SK-N-SH (cell line): ENCODE measurements around the gene KEL. TPM values are rescaled to one million over a fixed set of nuclear protein-coding genes. Genes with fewer than 3 reads are reported as not detected.

Experiments used
- CTCF ChIA-PET: fragments of 300-600, 350-600 bp; formaldehyde crosslinking; extraction: SDS; loops from one replicate; lab custom pipeline; 2021; lab: Yijun Ruan, JAX
- POLR2A ChIA-PET: fragments of 350-600 bp; sonication (Branson Sonifier 250); formaldehyde crosslinking; extraction: SDS; loops from one replicate; lab custom pipeline; 2020; ENCODE audit warnings: antibody characterized with exemption, inconsistent platforms; lab: Yijun Ruan, JAX
- DNase-seq: peaks from one replicate; pipeline ENCODE4 v3.0.0; 2012
- H2AFZ ChIP-seq: fragments of 200-600 bp; sonication (generic); 2 replicates; pipeline ENCODE4 v1.8.1; 2016; ENCODE audit warnings: antibody characterized with exemption, mild to moderate bottlenecking, low read depth
- H3F3A ChIP-seq: fragments of 200-600 bp; sonication (generic); replicated peaks from 2 replicates; pipeline ENCODE3; 2016; ENCODE audit warnings: antibody characterized with exemption, mild to moderate bottlenecking; ENCODE audit not compliant: insufficient read depth
- H3K27ac ChIP-seq, 2 experiments: fragments of 200-500 bp in 1 of 2; fragments of 200-600 bp in 1 of 2; sonication (Bioruptor generic) in 1 of 2; sonication (generic), shearing (Covaris generic) in 1 of 2; 2 replicates each; pipeline versions ENCODE4 v1.5.1 to v1.6.1; 2014 to 2016; ENCODE audit warnings: low read depth in 2 of 2, inconsistent platforms in 1 of 2, low read length in 1 of 2, mild to moderate bottlenecking in 1 of 2, mixed read lengths in 1 of 2
- H3K27me3 ChIP-seq: fragments of 200-600 bp; sonication (generic), shearing (Covaris generic); 2 replicates; pipeline ENCODE4 v1.6.1; 2016; ENCODE audit warnings: mixed run types; ENCODE audit not compliant: insufficient read depth
- H3K36me3 ChIP-seq, 2 experiments: fragments of 200-500 bp in 1 of 2; fragments of 200-600 bp in 1 of 2; sonication (Bioruptor generic) in 1 of 2; sonication (generic) in 1 of 2; replicated peaks in 1 of 2; 2 replicates each; pipeline versions ENCODE3 to v1.5.1; 2014 to 2016; ENCODE audit warnings: low read length in 1 of 2, mild to moderate bottlenecking in 1 of 2; ENCODE audit not compliant: insufficient read depth in 2 of 2, control insufficient read depth in 1 of 2
- H3K4me1 ChIP-seq, 2 experiments: fragments of 200-500 bp in 1 of 2; fragments of 200-600 bp in 1 of 2; sonication (Bioruptor generic) in 1 of 2; sonication (generic), shearing (Covaris generic) in 1 of 2; 2 replicates each; pipeline versions ENCODE4 v1.5.1 to v1.6.1; 2014 to 2016; ENCODE audit warnings: low read depth in 1 of 2, low read length in 1 of 2, mixed run types in 1 of 2; ENCODE audit not compliant: insufficient read depth in 2 of 2, control insufficient read depth in 1 of 2
- H3K4me2 ChIP-seq: fragments of 200-600 bp; sonication (generic), shearing (Covaris generic); 2 replicates; pipeline ENCODE4 v1.6.1; 2017; ENCODE audit warnings: mixed run types
- H3K4me3 ChIP-seq, 2 experiments: fragments of 200-500 bp in 1 of 2; fragments of 200-600 bp in 1 of 2; sonication (Bioruptor generic) in 1 of 2; sonication (generic), shearing (Covaris generic) in 1 of 2; 2 replicates each; pipeline versions ENCODE4 v1.5.1 to v1.8.1; 2014 to 2016; ENCODE audit warnings: low read depth in 2 of 2, inconsistent platforms in 1 of 2, low read length in 1 of 2, mild to moderate bottlenecking in 1 of 2, mixed read lengths in 1 of 2, moderate library complexity in 1 of 2
- H3K79me2 ChIP-seq: fragments of 200-600 bp; sonication (generic); 2 replicates; pipeline ENCODE4 v1.8.1; 2017; ENCODE audit warnings: mild to moderate bottlenecking; ENCODE audit not compliant: insufficient read depth
- H3K9ac ChIP-seq: fragments of 200-600 bp; sonication (generic); 2 replicates; pipeline ENCODE4 v1.6.1; 2017; ENCODE audit warnings: mixed run types
- H3K9me2 ChIP-seq: fragments of 200-600 bp; sonication (generic); 2 replicates; pipeline ENCODE4 v1.6.1; 2017; ENCODE audit warnings: mixed run types
- H3K9me3 ChIP-seq: fragments of 200-600 bp; sonication (generic); 2 replicates; pipeline ENCODE4 v1.6.1; 2017; ENCODE audit warnings: mixed run types, mild to moderate bottlenecking, moderate library complexity
- H4K20me1 ChIP-seq: fragments of 200-600 bp; sonication (generic); 2 replicates; pipeline ENCODE4 v1.6.1; 2017; ENCODE audit warnings: mild to moderate bottlenecking, mixed run types; ENCODE audit not compliant: insufficient read depth
- ELF1 ChIP-seq: IDR thresholded peaks from 2 replicates; pipeline ENCODE4 v1.4.0; 2012
- EZH2phosphoT487 ChIP-seq: fragments of 200-600 bp; sonication (generic); IDR thresholded peaks from 2 replicates; pipeline ENCODE4 v1.6.1; 2017; ENCODE audit warnings: low read depth, mixed run types, mild to moderate bottlenecking, antibody characterized with exemption, moderate library complexity, borderline replicate concordance
- FOSL2 ChIP-seq: IDR thresholded peaks from 2 replicates; pipeline ENCODE4 v1.4.0; 2012; ENCODE audit warnings: low read depth, mild to moderate bottlenecking, moderate library complexity, borderline replicate concordance
- FOXM1 ChIP-seq: IDR thresholded peaks from 2 replicates; pipeline ENCODE4 v1.4.0; 2012; ENCODE audit warnings: low read depth, mild to moderate bottlenecking
- JUND ChIP-seq: IDR thresholded peaks from 2 replicates; pipeline ENCODE4 v1.4.0; 2012
- MEF2A ChIP-seq: IDR thresholded peaks from 2 replicates; pipeline ENCODE4 v1.4.0; 2012; ENCODE audit warnings: low read depth, borderline replicate concordance
- MXI1 ChIP-seq: IDR thresholded peaks from 2 replicates; pipeline ENCODE4 v1.6.1; 2012; ENCODE audit warnings: mild to moderate bottlenecking, low read depth, low read length, improper control_type of control experiment
- POLR2AphosphoS5 ChIP-seq: IDR thresholded peaks from 2 replicates; pipeline ENCODE4 v1.6.1; 2012; ENCODE audit warnings: low read depth, low read length
- RXRA ChIP-seq: IDR thresholded peaks from 2 replicates; pipeline ENCODE4 v1.4.0; 2012; ENCODE audit warnings: low read depth, mild to moderate bottlenecking, borderline replicate concordance
- SIN3A ChIP-seq: IDR thresholded peaks from 2 replicates; pipeline ENCODE4 v1.6.1; 2012; ENCODE audit warnings: low read depth, mild to moderate bottlenecking, low read length, moderate library complexity, borderline replicate concordance
- SMC3 ChIP-seq: IDR thresholded peaks from 2 replicates; pipeline ENCODE4 v1.6.1; 2012; ENCODE audit warnings: low read depth, low read length, improper control_type of control experiment
- TAF1 ChIP-seq: IDR thresholded peaks from 2 replicates; pipeline ENCODE4 v1.6.1; 2012; ENCODE audit warnings: low read depth, mild to moderate bottlenecking, low read length, moderate library complexity, borderline replicate concordance
- TEAD4 ChIP-seq: IDR thresholded peaks from 2 replicates; pipeline ENCODE4 v1.4.0; 2012; ENCODE audit warnings: mild to moderate bottlenecking, borderline replicate concordance; ENCODE audit not compliant: insufficient read depth
- WGBS: methylation state at CpG from one replicate; pipeline ENCODE4 v1.1.6; 2017; ENCODE audit warnings: low lambda C conversion rate; 5-methylcytosine and 5-hydroxymethylcytosine counted together
- polyA plus RNA-seq, 3 experiments: library from polyadenylated mRNA; depleted of rRNA; stranded (reverse); fragments of >200 nt; gene quantifications; 2 replicates each; pipeline ENCODE4 v1.2.3, GENCODE V29; 2012
- TF ChIP-seq, protein P1 (sequence below): fragments of 150-350 bp; IDR thresholded peaks from 2 replicates; pipeline ENCODE4 v1.6.1; 2017; ENCODE audit warnings: antibody characterized with exemption, low read length, low read depth, borderline replicate concordance
- TF ChIP-seq, protein P2 (sequence below): fragments of 150-350 bp; IDR thresholded peaks from 2 replicates; pipeline ENCODE4 v1.6.1; 2016; ENCODE audit warnings: mild to moderate bottlenecking, low read depth, low read length
- TF ChIP-seq, protein P3 (sequence below): IDR thresholded peaks from 2 replicates; pipeline ENCODE4; 2012

Gene KEL
- polyA plus RNA-seq, 1 of the 3 experiments (the other 2 are of a cell fraction): 0.05 TPM

DNA sequence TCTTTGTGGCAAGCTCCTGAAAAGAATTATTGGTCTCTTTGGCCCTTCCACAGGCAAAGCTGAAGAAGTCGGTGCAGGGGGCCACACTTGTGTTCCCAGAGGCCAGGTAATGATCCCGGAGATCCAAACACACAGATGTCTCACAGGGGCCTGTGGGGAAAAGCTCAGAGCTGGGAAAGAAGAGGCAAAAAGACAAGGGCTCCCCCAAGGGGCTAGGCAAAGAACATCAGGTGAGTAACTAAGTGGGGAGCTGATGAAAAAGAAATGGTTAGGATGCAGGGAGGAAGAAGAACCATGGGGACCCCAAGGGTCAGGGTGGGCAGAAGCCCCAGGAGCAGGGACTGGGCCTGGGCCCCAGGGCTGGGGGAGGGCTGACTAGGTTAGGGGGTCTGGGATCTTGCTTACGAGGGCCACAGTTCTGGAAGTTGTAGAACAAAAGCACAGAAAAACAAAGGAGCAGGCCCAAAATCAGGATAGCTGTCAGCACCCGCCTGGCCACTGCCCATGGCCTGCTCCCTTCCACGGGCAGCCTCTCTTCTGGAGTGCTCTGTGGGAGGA, 1.1 kb downstream of the KEL start:
- Histone ChIP-seq H3K9me3 (no peaks in the 10 kb centered on the region), H3F3A (no peaks in the 10 kb centered on the region), H3K27me3 (peaks cover 30% of the 10 kb centered on the region; the same call in 1 of the 2 replicates), H3K27ac (no peak overlapping the region), H3K79me2 (no peaks in the 10 kb centered on the region), H3K4me3 (no peak overlapping the region), H4K20me1 (no peaks in the 10 kb centered on the region), H3K9ac (no peak overlapping the region), H3K9me2 (no peaks in the 10 kb centered on the region), H2AFZ (no peak overlapping the region), H3K4me2 (no peak overlapping the region), H3K36me3 (no peaks in the 10 kb centered on the region), H3K4me1 (no peaks in the 10 kb centered on the region)
- ChIA-PET CTCF (interaction anchor here (0.6 kb wide), 1 partner anchor 106 kb away, joined by 3 read pairs; no protein-coding TSS in a partner anchor), POLR2A (no interaction called here)
- no peak for DNase-seq
- 3% methylated on average over 5 of the region's 5 CpGs for WGBS
- TF ChIP-seq RXRA: no peak

DNA sequence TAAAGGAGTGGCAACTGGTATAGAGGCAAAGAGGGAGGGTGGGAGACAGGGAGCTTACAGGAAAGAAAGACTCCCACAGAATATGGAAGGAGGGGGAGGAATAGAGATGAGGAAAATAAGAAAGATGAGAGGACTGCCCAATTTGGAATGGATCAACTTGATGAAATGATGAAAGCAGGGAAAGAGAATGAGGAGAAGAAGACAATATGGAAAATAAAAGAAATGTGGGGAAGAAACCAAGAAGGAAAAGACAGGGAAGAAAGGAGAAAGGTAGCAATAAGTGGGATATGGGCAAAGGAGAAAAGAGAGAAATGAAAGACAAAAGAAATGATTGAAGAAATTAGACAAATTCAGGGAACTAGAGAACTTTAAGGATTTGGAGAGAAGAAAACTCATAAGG, 3.0 kb downstream of the KEL start:
- Histone ChIP-seq H3K27ac (no peak overlapping the region), H3K79me2 (no peaks in the 10 kb centered on the region), H2AFZ (no peak overlapping the region), H3K36me3 (no peaks in the 10 kb centered on the region), H4K20me1 (no peaks in the 10 kb centered on the region), H3K4me1 (no peaks in the 10 kb centered on the region), H3K4me3 (no peak overlapping the region), H3K9me3 (no peaks in the 10 kb centered on the region), H3F3A (no peaks in the 10 kb centered on the region), H3K9me2 (no peaks in the 10 kb centered on the region), H3K4me2 (no peak overlapping the region), H3K9ac (no peak overlapping the region), H3K27me3 (peaks cover 30% of the 10 kb centered on the region; the same call in 1 of the 2 replicates)
- POLR2A ChIA-PET: no interaction called here
- DNase-seq: no peak
- CTCF ChIA-PET: no interaction called here
- TF ChIP-seq RXRA (no peak), FOXM1 (no peak), SIN3A (no peak), ELF1 (no peak), FOSL2 (no peak), MXI1 (no peak)
- TF ChIP-seq, protein P1, sequence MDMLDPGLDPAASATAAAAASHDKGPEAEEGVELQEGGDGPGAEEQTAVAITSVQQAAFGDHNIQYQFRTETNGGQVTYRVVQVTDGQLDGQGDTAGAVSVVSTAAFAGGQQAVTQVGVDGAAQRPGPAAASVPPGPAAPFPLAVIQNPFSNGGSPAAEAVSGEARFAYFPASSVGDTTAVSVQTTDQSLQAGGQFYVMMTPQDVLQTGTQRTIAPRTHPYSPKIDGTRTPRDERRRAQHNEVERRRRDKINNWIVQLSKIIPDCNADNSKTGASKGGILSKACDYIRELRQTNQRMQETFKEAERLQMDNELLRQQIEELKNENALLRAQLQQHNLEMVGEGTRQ: no peak

DNA sequence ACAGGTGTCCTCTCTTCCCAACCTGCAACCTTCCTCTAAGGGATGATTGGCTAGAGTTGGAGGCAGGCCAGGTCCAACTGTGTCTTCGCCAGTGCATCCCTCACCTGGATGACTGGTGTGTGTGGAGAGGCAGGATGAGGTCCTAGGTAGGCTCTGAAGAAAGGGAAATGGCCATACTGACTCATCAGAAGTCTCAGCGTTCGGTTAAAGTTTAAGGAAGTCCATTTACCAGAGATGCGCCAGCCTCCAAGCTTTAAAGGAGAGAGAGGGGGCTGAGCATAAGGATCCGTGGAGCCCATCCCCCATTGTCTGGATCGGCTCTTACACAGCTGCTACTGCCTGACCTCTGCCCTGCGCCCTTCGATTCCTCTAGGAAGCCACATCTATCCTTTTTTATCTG, 4.4 kb downstream of the KEL start:
- Histone ChIP-seq H3K9ac (no peak overlapping the region), H2AFZ (no peak overlapping the region), H3K4me2 (no peak overlapping the region), H3K4me1 (no peaks in the 10 kb centered on the region), H4K20me1 (no peaks in the 10 kb centered on the region), H3K27me3 (peaks cover 20% of the 10 kb centered on the region; the same call in 1 of the 2 replicates), H3K9me3 (no peaks in the 10 kb centered on the region), H3K4me3 (no peak overlapping the region), H3K27ac (no peak overlapping the region), H3K79me2 (no peaks in the 10 kb centered on the region), H3K9me2 (no peaks in the 10 kb centered on the region), H3K36me3 (no peaks in the 10 kb centered on the region), H3F3A (no peaks in the 10 kb centered on the region)
- CTCF ChIA-PET: no interaction called here
- no peak for DNase-seq
- POLR2A ChIA-PET: no interaction called here
- WGBS: 31% methylated on average over 8 of the region's 8 CpGs
- no peak for TF ChIP-seq SMC3
- no peak for TF ChIP-seq MEF2A
- TF ChIP-seq TEAD4: no peak
- no peak for TF ChIP-seq JUND
- TF ChIP-seq MXI1: no peak
- TF ChIP-seq FOSL2: no peak
- no peak for TF ChIP-seq FOXM1
- TF ChIP-seq POLR2AphosphoS5: no peak
- TF ChIP-seq, protein P2, sequence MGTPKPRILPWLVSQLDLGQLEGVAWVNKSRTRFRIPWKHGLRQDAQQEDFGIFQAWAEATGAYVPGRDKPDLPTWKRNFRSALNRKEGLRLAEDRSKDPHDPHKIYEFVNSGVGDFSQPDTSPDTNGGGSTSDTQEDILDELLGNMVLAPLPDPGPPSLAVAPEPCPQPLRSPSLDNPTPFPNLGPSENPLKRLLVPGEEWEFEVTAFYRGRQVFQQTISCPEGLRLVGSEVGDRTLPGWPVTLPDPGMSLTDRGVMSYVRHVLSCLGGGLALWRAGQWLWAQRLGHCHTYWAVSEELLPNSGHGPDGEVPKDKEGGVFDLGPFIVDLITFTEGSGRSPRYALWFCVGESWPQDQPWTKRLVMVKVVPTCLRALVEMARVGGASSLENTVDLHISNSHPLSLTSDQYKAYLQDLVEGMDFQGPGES: no peak
- no peak for TF ChIP-seq TAF1
- TF ChIP-seq, protein P3, sequence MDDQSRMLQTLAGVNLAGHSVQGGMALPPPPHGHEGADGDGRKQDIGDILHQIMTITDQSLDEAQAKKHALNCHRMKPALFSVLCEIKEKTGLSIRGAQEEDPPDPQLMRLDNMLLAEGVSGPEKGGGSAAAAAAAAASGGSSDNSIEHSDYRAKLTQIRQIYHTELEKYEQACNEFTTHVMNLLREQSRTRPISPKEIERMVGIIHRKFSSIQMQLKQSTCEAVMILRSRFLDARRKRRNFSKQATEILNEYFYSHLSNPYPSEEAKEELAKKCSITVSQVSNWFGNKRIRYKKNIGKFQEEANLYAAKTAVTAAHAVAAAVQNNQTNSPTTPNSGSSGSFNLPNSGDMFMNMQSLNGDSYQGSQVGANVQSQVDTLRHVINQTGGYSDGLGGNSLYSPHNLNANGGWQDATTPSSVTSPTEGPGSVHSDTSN: no peak
- no peak for TF ChIP-seq EZH2phosphoT487
- no peak for TF ChIP-seq RXRA
